Muscle of leg (tissue), 11 donors: ENCODE data around the gene ZNF594. TPM values are rescaled to one million over a fixed set of nuclear protein-coding genes. Genes with fewer than 3 reads are reported as not detected.
"Not testable (repeated sequence)": the region's sequence is repeated elsewhere in the genome, so short reads cannot be mapped to it uniquely, and the experiment has no call there.

ENCODE experiments used
- DNase-seq: peaks from one replicate; pipeline ENCODE4 v3.0.0; 2013
- H3K27ac ChIP-seq: one replicate; pipeline ENCODE4 v1.5.1; 2013; ENCODE audit warnings: mild to moderate bottlenecking, low read length, control low read depth
- H3K27me3 ChIP-seq: one replicate; pipeline ENCODE4 v1.6.1; 2013; ENCODE audit warnings: low read length; ENCODE audit not compliant: control insufficient read depth, insufficient read depth
- H3K36me3 ChIP-seq: one replicate; pipeline ENCODE4 v1.6.1; 2013; ENCODE audit warnings: low read length; ENCODE audit not compliant: control insufficient read depth, insufficient read depth
- H3K4me1 ChIP-seq: one replicate; pipeline ENCODE4 v1.6.1; 2013; ENCODE audit warnings: low read length; ENCODE audit not compliant: control insufficient read depth, insufficient read depth
- H3K4me3 ChIP-seq: one replicate; pipeline ENCODE4 v1.5.1; 2013; ENCODE audit warnings: low read length, control low read depth
- H3K9me3 ChIP-seq: replicated peaks from 2 replicates; pipeline ENCODE4 v1.6.1; 2013; ENCODE audit warnings: low read depth, low read length; ENCODE audit not compliant: control insufficient read depth
- WGBS: methylation state at CpG from one replicate; pipeline ENCODE4 v1.1.5; 2013; ENCODE audit warnings: missing lambda C conversion rate; ENCODE audit not compliant: insufficient coverage; 5-methylcytosine and 5-hydroxymethylcytosine counted together
- polyA plus RNA-seq, 8 donors: library from polyadenylated mRNA; unstranded; fragments of 120-200 nt; gene quantifications; one replicate each; pipeline versions ENCODE4 v1.2.1 to v1.2.3, GENCODE V29; 2013; ENCODE audit warnings: inconsistent platforms in 1 of 8, low replicate concordance in 1 of 8; ENCODE audit not compliant: insufficient read length in 8 of 8, insufficient read depth in 1 of 8
- total RNA-seq: library from RNA; stranded (reverse); fragments of 120-200 nt; gene quantifications from one replicate; pipeline ENCODE4 v1.2.4, GENCODE V29; 2013

ZNF594 gene
- total and polyA plus RNA-seq, 9 donors, result 6.5 to 15.2 (median 8.6) TPM

DNA sequence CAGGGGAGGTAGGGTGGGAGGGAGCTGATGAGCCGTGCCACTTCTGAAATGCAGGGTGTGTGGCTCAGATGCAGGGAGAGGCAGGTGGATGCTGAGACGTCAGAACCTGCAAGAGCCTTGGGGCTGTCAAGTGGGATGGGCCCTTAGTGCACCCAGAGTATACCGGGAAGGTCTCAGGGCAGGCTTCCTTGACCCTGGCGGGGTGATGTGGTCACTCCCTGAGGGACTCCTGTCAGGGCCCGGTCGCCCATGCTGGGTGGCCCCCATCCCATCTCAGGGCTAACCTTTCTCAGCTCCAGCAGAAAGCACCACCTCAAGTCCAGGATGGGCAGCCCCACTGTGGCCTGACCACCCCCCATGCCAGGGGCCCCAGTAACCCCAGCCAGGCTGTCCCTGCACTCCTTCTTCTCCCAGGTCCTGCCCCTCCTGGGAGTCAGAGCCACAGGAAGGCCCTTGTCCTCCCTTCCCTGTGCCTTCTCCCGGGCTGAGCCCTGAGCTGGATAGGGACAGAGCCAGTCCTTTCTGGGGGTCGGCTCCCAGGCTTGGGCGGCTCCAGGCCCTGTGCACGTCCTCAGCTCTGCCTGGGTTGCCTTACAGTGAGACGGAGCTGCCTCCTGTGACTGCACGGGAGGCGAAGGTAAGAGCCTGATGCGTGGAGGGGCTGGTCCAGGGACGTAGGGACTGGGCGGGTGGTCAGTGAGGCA, 59.7 kb downstream of the ZNF594 start:
- H3K9me3 ChIP-seq, H3K27me3 ChIP-seq, H3K36me3 ChIP-seq, H3K27ac ChIP-seq, H3K4me3 ChIP-seq, DNase-seq, H3K4me1 ChIP-seq: not testable (repeated sequence)
- 82% methylated on average over 16 of the region's 16 CpGs for WGBS

DNA sequence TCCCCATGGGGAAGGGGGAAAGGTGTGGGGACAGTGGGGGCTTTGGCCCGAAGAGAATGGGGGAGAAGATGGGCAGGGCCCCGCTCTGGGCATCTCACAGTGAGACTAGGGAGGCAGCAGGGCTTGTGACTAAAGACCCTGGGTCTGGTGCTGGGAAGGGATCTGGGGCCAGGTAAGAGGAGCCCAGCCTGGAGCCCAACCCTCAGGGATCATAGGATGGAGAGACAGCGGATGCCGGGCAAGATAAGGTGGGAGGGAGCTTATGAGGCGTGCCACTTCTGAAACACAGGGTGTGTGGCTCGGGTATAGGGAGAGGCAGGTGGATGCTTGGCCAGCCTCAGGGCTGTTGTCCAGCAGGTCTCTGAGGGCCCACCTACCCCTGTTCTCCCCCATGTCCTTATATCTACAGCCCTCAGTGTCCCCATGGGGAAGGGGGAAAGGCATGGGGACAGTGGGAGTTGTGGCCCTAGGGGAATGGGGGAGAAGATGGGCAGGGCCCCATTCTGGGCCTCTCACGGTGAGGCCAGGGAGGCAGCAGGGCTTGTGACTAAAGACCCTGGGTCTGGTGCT, 60.4 kb downstream of the ZNF594 start:
- no peak for DNase-seq
- Histone ChIP-seq H3K27me3 (no peaks in the 10 kb centered on the region), H3K4me1 (no peaks in the 10 kb centered on the region), H3K27ac (no peak overlapping the region), H3K9me3 (no peaks in the 10 kb centered on the region), H3K36me3 (no peaks in the 10 kb centered on the region), H3K4me3 (no peak overlapping the region)
- 84% methylated on average over 4 of the region's 7 CpGs for WGBS

DNA sequence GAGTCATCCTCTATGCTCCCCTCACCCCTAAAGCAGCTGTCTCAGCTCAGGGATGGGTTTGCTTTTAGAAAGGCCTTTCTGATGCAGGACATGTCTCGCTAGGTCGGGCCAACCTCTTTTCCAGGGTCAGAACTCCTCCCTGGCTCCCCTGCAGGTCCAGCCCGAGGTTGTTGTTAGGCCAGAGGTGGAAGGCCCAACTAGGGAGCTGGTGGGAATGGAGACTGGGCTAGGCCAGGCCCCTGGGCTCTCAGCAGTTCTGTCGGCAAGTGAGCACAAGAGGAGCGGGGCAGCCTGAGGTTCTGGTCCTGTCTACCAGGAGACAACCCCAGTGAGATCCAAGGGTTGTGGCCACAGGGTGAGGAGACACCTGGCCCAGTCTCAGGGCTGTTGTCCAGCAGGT, 61.0 kb downstream of the ZNF594 start:
- H3K27me3 ChIP-seq, DNase-seq, H3K27ac ChIP-seq, H3K4me3 ChIP-seq, H3K9me3 ChIP-seq, H3K4me1 ChIP-seq, H3K36me3 ChIP-seq: not testable (repeated sequence)
- WGBS, result 76% methylated on average over 3 of the region's 5 CpGs

DNA sequence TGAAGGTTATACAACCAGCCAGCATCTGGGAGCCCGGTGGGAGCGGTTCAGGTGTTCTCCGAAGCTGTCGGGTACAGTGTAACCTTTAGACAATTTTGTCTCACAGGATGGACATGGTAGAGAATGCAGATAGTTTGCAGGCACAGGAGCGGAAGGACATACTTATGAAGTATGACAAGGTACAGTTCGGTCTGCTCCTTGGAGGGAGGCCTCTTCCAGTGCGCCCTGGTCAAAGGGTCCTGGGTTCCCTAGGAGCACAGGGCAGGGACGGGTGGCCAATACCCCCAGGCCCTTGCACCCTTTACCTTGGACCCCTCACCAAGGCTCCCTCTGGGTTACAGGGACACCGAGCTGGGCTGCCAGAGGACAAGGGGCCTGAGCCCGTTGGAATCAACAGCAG, 61.4 kb downstream of the ZNF594 start:
- not testable (repeated sequence) for DNase-seq, H3K4me3 ChIP-seq, H3K27ac ChIP-seq, H3K27me3 ChIP-seq, H3K4me1 ChIP-seq, H3K36me3 ChIP-seq, H3K9me3 ChIP-seq
- WGBS, result 99% methylated on average over 7 of the region's 10 CpGs

DNA sequence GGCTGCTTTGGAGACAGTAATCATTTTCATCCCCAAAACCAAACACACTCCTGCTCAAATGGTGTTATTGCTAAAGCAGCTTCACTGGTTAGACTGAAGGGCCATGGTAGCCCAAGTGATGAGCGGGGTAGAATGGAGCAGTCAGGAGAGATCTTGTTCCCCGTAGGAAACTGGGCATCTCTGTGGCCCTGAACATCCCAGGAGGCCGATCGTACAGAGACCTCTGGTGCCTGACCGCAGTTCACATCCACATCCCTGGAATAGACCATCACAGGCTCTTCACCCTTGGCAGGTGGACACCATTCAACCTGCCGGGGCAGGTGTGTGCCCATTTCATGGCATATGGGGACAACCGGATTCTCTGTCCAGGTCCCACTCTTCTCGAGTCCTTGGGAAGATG, 61.9 kb downstream of the ZNF594 start:
- WGBS, result 94% methylated on average over 6 of the region's 8 CpGs
- H3K4me3 ChIP-seq, H3K9me3 ChIP-seq, H3K36me3 ChIP-seq, H3K27ac ChIP-seq, DNase-seq, H3K4me1 ChIP-seq, H3K27me3 ChIP-seq: not testable (repeated sequence)

Other genes starting within 250 kb of the ZNF594 start
- 175 TPM for gene PFN1, start 243.3 kb downstream of the ZNF594 start, total RNA-seq
- gene PFN1, start 243.3 kb downstream of the ZNF594 start, polyA plus RNA-seq, result 100 to 1,000 TPM; 413 to 498 (median 454) TPM
- 1,492 TPM for gene ENO3, start 240.7 kb downstream of the ZNF594 start, total RNA-seq
- gene ENO3, start 240.7 kb downstream of the ZNF594 start, polyA plus RNA-seq, result 1,000 to 10,000 TPM in 6 of 8 donors, 100 to 1,000 TPM in 2; 815 to 2,459 (median 1,732) TPM
- gene SPAG7, start 224.1 kb downstream of the ZNF594 start, total RNA-seq, result 77.7 TPM
- 100 to 1,000 TPM in 6 of 8 donors, 10 to 100 TPM in 2; 91.7 to 122 (median 103) TPM for gene SPAG7, start 224.1 kb downstream of the ZNF594 start, polyA plus RNA-seq
- 4.4 TPM for gene CAMTA2, start 204.2 kb downstream of the ZNF594 start, total RNA-seq
- 10 to 100 TPM; 15.8 to 25.2 (median 22.3) TPM for gene CAMTA2, start 204.2 kb downstream of the ZNF594 start, polyA plus RNA-seq
- gene INCA1, start 194.3 kb downstream of the ZNF594 start, total RNA-seq, result 0.93 TPM
- gene INCA1, start 194.3 kb downstream of the ZNF594 start, polyA plus RNA-seq, result 1 to 10 TPM; 2.8 to 5.4 (median 4.0) TPM
- 57.0 TPM for gene KIF1C, start 193.9 kb downstream of the ZNF594 start, total RNA-seq
- gene KIF1C, start 193.9 kb downstream of the ZNF594 start, polyA plus RNA-seq, result 100 to 1,000 TPM in 2 of 8 donors, 10 to 100 TPM in 6; 82.5 to 103 (median 95.4) TPM
- gene SLC52A1, start 156.4 kb downstream of the ZNF594 start, total RNA-seq, result 0.04 TPM
- gene SLC52A1, start 156.4 kb downstream of the ZNF594 start, polyA plus RNA-seq, result under 1 TPM in 7 of 8 donors, not detected in 1; 0.07 to 0.31 (median 0.12) TPM
- 6.3 TPM for gene ZFP3, start 113.4 kb downstream of the ZNF594 start, total RNA-seq
- gene ZFP3, start 113.4 kb downstream of the ZNF594 start, polyA plus RNA-seq, result 10 to 100 TPM in 4 of 8 donors, 1 to 10 TPM in 4; 8.1 to 12.6 (median 10.4) TPM
- gene ZNF232, start 80.0 kb downstream of the ZNF594 start, total RNA-seq, result 12.1 TPM
- 10 to 100 TPM in 5 of 8 donors, 1 to 10 TPM in 3; 8.4 to 27.4 (median 10.3) TPM for gene ZNF232, start 80.0 kb downstream of the ZNF594 start, polyA plus RNA-seq
- gene USP6, start 75.8 kb downstream of the ZNF594 start, total RNA-seq, result 11.3 TPM
- 10 to 100 TPM in 4 of 8 donors, 1 to 10 TPM in 4; 5.0 to 26.5 (median 11.7) TPM for gene USP6, start 75.8 kb downstream of the ZNF594 start, polyA plus RNA-seq
- 0.89 TPM for gene SCIMP, start 43.0 kb upstream of the ZNF594 start, total RNA-seq
- gene SCIMP, start 43.0 kb upstream of the ZNF594 start, polyA plus RNA-seq, result 1 to 10 TPM in 7 of 8 donors, under 1 TPM in 1; 0.93 to 1.9 (median 1.2) TPM
- gene RABEP1, start 90.4 kb upstream of the ZNF594 start, total RNA-seq, result 41.7 TPM
- 10 to 100 TPM; 38.2 to 55.6 (median 51.8) TPM for gene RABEP1, start 90.4 kb upstream of the ZNF594 start, polyA plus RNA-seq
- 61.9 TPM for gene NUP88, start 227.8 kb upstream of the ZNF594 start, total RNA-seq
- gene NUP88, start 227.8 kb upstream of the ZNF594 start, polyA plus RNA-seq, result 10 to 100 TPM; 41.0 to 56.9 (median 48.4) TPM
- gene RPAIN, start 228.3 kb upstream of the ZNF594 start, total RNA-seq, result 50.8 TPM
- 10 to 100 TPM; 36.3 to 59.5 (median 45.8) TPM for gene RPAIN, start 228.3 kb upstream of the ZNF594 start, polyA plus RNA-seq
- 137 TPM for gene C1QBP, start 247.3 kb upstream of the ZNF594 start, total RNA-seq
- gene C1QBP, start 247.3 kb upstream of the ZNF594 start, polyA plus RNA-seq, result 100 to 1,000 TPM; 108 to 134 (median 120) TPM